Measurements from ENCODE around the gene OR5J2.
"Not testable (repeated sequence)": the region's sequence is repeated elsewhere in the genome, so short reads cannot be mapped to it uniquely, and the experiment has no call there.

OR5J2 gene

GRCh38 chr11:56196705-56197104, 20.3 kb downstream of the OR5J2 start:
- Histone ChIP-seq H3K36me3 (ENCODE audit: control insufficient read depth in 1 of 2, insufficient read depth in 2 of 2, low read length in 2 of 2) (no peaks in the 10 kb centered on the region), H3K9me3 (ENCODE audit: control insufficient read depth in 1 of 2, low read length in 2 of 2) (peaks cover 0 to 4% of the 10 kb centered on the region in 2 donors), H3K9ac (ENCODE audit: low read depth in 1 of 2, low read length in 2 of 2) (no peak overlapping the region), H3K27ac (ENCODE audit: low read depth, low read length) (no peak overlapping the region), H3K4me3 (ENCODE audit: low read depth in 1 of 2, low read length in 2 of 2) (no peak overlapping the region), H3K4me1 (ENCODE audit: control insufficient read depth in 1 of 2, insufficient read depth in 2 of 2, low read length in 2 of 2) (no peaks in the 10 kb centered on the region), H3K27me3 (ENCODE audit: control insufficient read depth in 1 of 2, insufficient read depth in 2 of 2, low read length in 2 of 2) (no peaks in the 10 kb centered on the region)

GRCh38 chr11:56197367-56197766, 20.9 kb downstream of the OR5J2 start:
- H3K4me1 ChIP-seq (ENCODE audit: control insufficient read depth in 1 of 2, insufficient read depth in 2 of 2, low read length in 2 of 2): no peaks in the 10 kb centered on the region
- no peak overlapping the region for H3K9ac ChIP-seq (ENCODE audit: low read depth in 1 of 2, low read length in 2 of 2)

GRCh38 chr11:56207790-56208189, 31.4 kb downstream of the OR5J2 start:
- Histone ChIP-seq H3K36me3 (ENCODE audit: control insufficient read depth in 1 of 2, insufficient read depth in 2 of 2, low read length in 2 of 2) (no peaks in the 10 kb centered on the region), H3K4me1 (ENCODE audit: control insufficient read depth in 1 of 2, insufficient read depth in 2 of 2, low read length in 2 of 2) (no peaks in the 10 kb centered on the region), H3K27me3 (ENCODE audit: control insufficient read depth in 1 of 2, insufficient read depth in 2 of 2, low read length in 2 of 2) (no peaks in the 10 kb centered on the region), H3K9me3 (ENCODE audit: control insufficient read depth in 1 of 2, low read length in 2 of 2) (peaks cover 6 to 11% of the 10 kb centered on the region in 2 donors), H3K27ac (ENCODE audit: low read depth, low read length) (no peak overlapping the region), H3K4me3 (ENCODE audit: low read depth in 1 of 2, low read length in 2 of 2) (no peak overlapping the region), H3K9ac (ENCODE audit: low read depth in 1 of 2, low read length in 2 of 2) (no peak overlapping the region)

More at GRCh38 chr11:56197367-56197766, 20.9 kb downstream of the OR5J2 start:
- H3K9me3 ChIP-seq (ENCODE audit: control insufficient read depth in 1 of 2, low read length in 2 of 2): peaks cover 0 to 4% of the 10 kb centered on the region in 2 donors
- H3K27ac ChIP-seq (ENCODE audit: low read depth, low read length): no peak overlapping the region
- H3K27me3 ChIP-seq (ENCODE audit: control insufficient read depth in 1 of 2, insufficient read depth in 2 of 2, low read length in 2 of 2): no peaks in the 10 kb centered on the region
- H3K4me3 ChIP-seq (ENCODE audit: low read depth in 1 of 2, low read length in 2 of 2): no peak overlapping the region
- no peaks in the 10 kb centered on the region for H3K36me3 ChIP-seq (ENCODE audit: control insufficient read depth in 1 of 2, insufficient read depth in 2 of 2, low read length in 2 of 2)

GRCh38 chr11:56214537-56214936, 38.1 kb downstream of the OR5J2 start:
- Histone ChIP-seq H3K4me3 (ENCODE audit: low read depth in 1 of 2, low read length in 2 of 2) (no peak overlapping the region), H3K4me1 (ENCODE audit: control insufficient read depth in 1 of 2, insufficient read depth in 2 of 2, low read length in 2 of 2) (no peaks in the 10 kb centered on the region), H3K36me3 (ENCODE audit: control insufficient read depth in 1 of 2, insufficient read depth in 2 of 2, low read length in 2 of 2) (no peaks in the 10 kb centered on the region), H3K9me3 (ENCODE audit: control insufficient read depth in 1 of 2, low read length in 2 of 2) (peaks cover 7 to 16% of the 10 kb centered on the region in 2 donors), H3K27ac (ENCODE audit: low read depth, low read length) (no peak overlapping the region), H3K27me3 (ENCODE audit: control insufficient read depth in 1 of 2, insufficient read depth in 2 of 2, low read length in 2 of 2) (no peaks in the 10 kb centered on the region), H3K9ac (ENCODE audit: low read depth in 1 of 2, low read length in 2 of 2) (no peak overlapping the region)

GRCh38 chr11:56219735-56220134, 43.3 kb downstream of the OR5J2 start:
- H3K9ac ChIP-seq (ENCODE audit: low read depth in 1 of 2, low read length in 2 of 2); H3K27ac ChIP-seq (ENCODE audit: low read depth, low read length); H3K4me1 ChIP-seq (ENCODE audit: control insufficient read depth in 1 of 2, insufficient read depth in 2 of 2, low read length in 2 of 2); H3K27me3 ChIP-seq (ENCODE audit: control insufficient read depth in 1 of 2, insufficient read depth in 2 of 2, low read length in 2 of 2); H3K4me3 ChIP-seq (ENCODE audit: low read depth in 1 of 2, low read length in 2 of 2); H3K36me3 ChIP-seq (ENCODE audit: control insufficient read depth in 1 of 2, insufficient read depth in 2 of 2, low read length in 2 of 2): not testable (repeated sequence)
- H3K9me3 ChIP-seq (ENCODE audit: control insufficient read depth in 1 of 2, low read length in 2 of 2): peaks cover 2 to 13% of the 10 kb centered on the region in 2 donors
